Colonic mucosa (tissue), 4 donors: Measurements from ENCODE around the gene HOXA10. TPM values are rescaled to one million over a fixed set of nuclear protein-coding genes. Genes with fewer than 3 reads are reported as not detected.
A peak's percentile ranks its signal among the peaks of the same experiment; 100 is the strongest.

Experiments
- DNase-seq: peaks from one replicate; pipeline ENCODE4 v3.0.0-alpha.2; 2020
- H3K27ac ChIP-seq: fragments of 200-600 bp; one replicate; pipeline ENCODE4 v1.8.0; 2021
- H3K27me3 ChIP-seq: fragments of 200-600 bp; one replicate; pipeline ENCODE4 v1.8.0; 2021
- H3K36me3 ChIP-seq: fragments of 200-600 bp; one replicate; pipeline ENCODE4 v1.8.0; 2021
- H3K4me1 ChIP-seq: fragments of 200-600 bp; one replicate; pipeline ENCODE4 v1.8.0; 2021; ENCODE audit warnings: mild to moderate bottlenecking
- H3K4me3 ChIP-seq: fragments of 200-600 bp; one replicate; pipeline ENCODE4 v1.8.0; 2021
- H3K9ac ChIP-seq, 2 donors: one replicate each; pipeline ENCODE4 v1.7.0; 2013; ENCODE audit warnings: control low read depth in 2 of 2, low read depth in 2 of 2, low read length in 2 of 2
- H3K9me3 ChIP-seq: fragments of 200-600 bp; one replicate; pipeline ENCODE4 v1.8.0; 2021
- CTCF ChIP-seq: fragments of 200-600 bp; IDR thresholded peaks from one replicate; pipeline ENCODE4 v1.8.0; 2022; ENCODE audit warnings: antibody characterized with exemption, mild to moderate bottlenecking
- intact Hi-C: fragments of 100-400 bp; cut with DNase I; formaldehyde crosslinking; loops from one replicate; pipeline ENCODE4 v1.14.1; 2022
- total RNA-seq, 2 donors: library from RNA; stranded (reverse); fragmentation: NEBNext Ultra II Directional in 1 of 2; extraction: Animal tissue kit (Norgen Biotek cat#: 25700) in 1 of 2; gene quantifications; one replicate each; pipeline ENCODE4 v1.2.1, GENCODE V29; 2021
- donor health status: healthy.
- donor health status: DM: no; HTN: no; CAD: no.
- donor health status: DM: no; HTN: no; CAD: no.

HOXA10 gene
- total RNA-seq, 2 donors from 2014 or later = 25.4 to 26.0 TPM

DNA sequence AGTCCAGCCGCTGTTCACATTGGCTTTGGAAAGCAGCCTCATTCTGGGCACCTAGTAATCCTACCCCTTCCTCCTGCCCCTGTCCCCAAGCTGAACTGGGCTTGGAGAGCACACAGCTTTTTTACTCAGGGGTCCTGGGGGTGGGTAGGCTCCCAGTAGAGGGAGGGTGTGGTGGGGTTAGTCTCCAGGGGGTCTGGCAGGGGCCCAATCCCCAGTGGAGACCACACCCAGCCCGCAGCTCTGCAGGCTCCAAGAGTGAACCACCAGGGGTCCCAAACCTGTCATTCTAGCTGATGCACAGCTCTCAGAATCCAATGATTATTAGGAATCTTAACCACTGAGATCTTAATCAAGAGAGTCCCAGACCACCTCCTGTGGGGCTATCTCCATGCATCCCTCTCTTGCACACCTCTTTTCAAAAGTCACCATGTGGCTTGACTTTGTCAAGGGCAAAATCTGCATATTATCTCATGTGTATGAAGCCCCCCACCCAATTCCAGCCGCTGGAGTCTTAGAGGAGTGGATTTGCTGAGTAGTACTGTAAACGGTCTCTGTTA, 8.2 kb upstream of the HOXA10 start:
- TF ChIP-seq CTCF = no peak
- Histone ChIP-seq H3K9me3 (no peaks in the 10 kb centered on the region), H3K27me3 (peaks cover 5% of the 10 kb centered on the region), H3K27ac (peak overlapping the region; percentile 94), H3K36me3 (no peaks in the 10 kb centered on the region), H3K4me3 (peak overlapping the region; percentile 50), H3K9ac (peak overlapping the region; percentile 54 to 89), H3K4me1 (peaks cover 20% of the 10 kb centered on the region)
- intact Hi-C loops = no loop called here
- DNase-seq = no peak

- no peak for DNase-seq
- no peak overlapping the region for H3K4me3 ChIP-seq
- H3K9me3 ChIP-seq = no peaks in the 10 kb centered on the region
- H3K27ac ChIP-seq = peak overlapping the region; percentile 94
- no peaks in the 10 kb centered on the region for H3K36me3 ChIP-seq
- peak overlapping the region; percentile 54 to 89 for H3K9ac ChIP-seq
- peaks cover 20% of the 10 kb centered on the region for H3K4me1 ChIP-seq
- TF ChIP-seq CTCF = no peak
- peaks cover 5% of the 10 kb centered on the region for H3K27me3 ChIP-seq
- intact Hi-C loops = no loop called here
Observed at GRCh38 chr7:27181795-27182275, 7.7 kb upstream of the HOXA10 start.

DNA sequence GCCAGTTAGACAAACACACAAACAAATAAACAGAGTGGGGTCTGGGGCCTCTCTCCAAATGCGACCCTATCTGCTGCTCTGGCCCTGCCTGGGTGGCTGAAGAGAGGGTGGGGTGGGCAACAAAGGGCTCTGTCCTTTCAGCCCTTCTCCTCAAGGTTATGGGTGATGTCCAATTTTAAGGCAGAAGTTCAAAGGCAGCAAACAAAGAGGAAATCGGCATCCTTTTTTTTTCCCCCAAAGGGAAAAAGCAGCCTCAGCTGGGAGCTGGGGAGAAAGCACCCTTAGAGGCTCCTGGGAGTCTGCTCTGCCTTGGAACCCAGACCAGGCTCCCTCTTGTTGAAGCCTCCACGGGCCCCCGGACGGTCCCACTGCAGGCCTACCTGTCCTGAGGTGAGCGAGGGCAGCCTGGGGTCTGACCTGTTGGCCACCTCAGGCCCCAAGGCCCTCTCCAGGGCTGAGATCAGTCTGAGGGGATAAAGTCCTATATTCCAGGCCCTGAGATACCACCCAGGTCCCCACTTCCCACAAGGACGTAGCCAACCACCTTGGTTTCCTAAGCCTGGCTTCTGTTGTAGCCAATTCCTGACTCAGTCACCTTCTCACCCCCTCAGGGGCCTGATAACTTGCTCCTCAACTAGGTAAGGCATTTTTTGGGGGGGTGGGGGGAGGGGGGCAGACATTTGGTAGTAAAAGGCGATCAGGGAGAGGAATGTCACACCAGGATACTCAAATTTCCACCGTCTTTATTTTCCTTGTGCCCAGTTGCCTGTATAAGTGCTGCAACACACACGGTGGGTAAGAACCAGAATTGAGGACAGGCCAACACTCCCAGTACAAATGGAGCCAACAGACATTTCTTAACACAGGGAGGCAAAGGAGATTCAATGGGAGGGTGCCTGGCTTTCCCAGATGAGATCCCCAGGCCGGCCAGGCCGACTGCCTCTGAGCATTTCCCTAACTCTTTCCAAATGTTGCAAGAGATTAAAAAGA, 6.6 kb upstream of the HOXA10 start:
- TF ChIP-seq CTCF = no peak
- H3K27me3 ChIP-seq = peaks cover 5% of the 10 kb centered on the region

DNA sequence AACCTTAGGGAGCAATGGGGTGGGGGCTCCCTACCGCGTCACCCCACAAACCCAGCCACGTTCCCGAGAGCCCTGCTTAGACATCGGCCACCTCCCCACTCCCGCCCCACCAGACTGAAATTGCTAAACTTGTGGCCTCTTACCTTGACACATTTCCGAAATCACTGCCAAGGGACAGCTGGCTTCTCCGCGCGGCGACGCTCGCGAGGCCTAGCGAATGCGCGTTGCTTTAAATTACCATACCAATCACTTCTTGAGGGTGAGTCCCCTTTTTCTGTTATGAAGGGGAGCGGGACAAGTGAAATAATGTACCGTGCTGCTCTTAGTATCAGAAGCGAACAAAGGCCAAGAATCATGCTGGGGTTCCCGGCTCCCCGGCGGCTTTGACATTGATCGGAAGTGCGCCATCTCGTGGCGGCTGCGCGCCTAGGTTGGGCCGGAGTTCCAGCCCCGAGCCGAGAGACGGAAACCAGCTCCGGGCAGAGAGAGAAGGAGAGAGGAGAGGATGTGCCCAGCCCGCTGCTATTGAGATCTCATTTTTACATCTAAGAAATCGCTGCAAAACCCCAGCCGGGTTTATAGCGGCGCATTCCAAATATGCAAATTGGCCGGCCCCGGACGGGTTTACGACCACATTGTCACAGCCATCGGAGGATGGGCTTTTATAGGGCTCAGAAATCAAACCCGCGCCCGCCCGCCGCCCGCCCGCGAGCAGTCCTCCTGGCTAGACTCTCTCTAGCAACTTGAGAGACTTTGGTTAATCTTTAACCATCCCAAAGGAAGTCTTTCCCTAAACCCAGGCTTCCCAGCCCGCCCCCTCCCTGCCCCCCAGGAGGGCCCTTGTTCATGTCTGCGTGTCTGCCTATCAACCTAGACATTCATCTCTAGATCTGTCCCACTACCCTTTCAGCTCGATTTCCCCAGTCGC, 5.6 kb upstream of the HOXA10 start:
- H3K4me1 ChIP-seq = peaks cover 20% of the 10 kb centered on the region
- H3K27ac ChIP-seq = peak overlapping the region; percentile 94
- H3K36me3 ChIP-seq = no peaks in the 10 kb centered on the region
- DNase-seq = peak; percentile 90
- peak overlapping the region; percentile 28 for H3K4me3 ChIP-seq
- TF ChIP-seq CTCF = peak; percentile 93
- H3K27me3 ChIP-seq = no peaks in the 10 kb centered on the region
- no peaks in the 10 kb centered on the region for H3K9me3 ChIP-seq
- H3K9ac ChIP-seq = peak overlapping the region; percentile 63 to 98
- intact Hi-C loops = no loop called here

More for the DNA sequence above, 6.6 kb upstream of the HOXA10 start:
- Histone ChIP-seq H3K36me3 (no peaks in the 10 kb centered on the region), H3K9ac (peak overlapping the region; percentile 46 to 98), H3K9me3 (no peaks in the 10 kb centered on the region), H3K4me1 (peaks cover 20% of the 10 kb centered on the region), H3K27ac (peak overlapping the region; percentile 94), H3K4me3 (no peak overlapping the region)
- intact Hi-C loops = no loop called here
- DNase-seq = no peak

DNA sequence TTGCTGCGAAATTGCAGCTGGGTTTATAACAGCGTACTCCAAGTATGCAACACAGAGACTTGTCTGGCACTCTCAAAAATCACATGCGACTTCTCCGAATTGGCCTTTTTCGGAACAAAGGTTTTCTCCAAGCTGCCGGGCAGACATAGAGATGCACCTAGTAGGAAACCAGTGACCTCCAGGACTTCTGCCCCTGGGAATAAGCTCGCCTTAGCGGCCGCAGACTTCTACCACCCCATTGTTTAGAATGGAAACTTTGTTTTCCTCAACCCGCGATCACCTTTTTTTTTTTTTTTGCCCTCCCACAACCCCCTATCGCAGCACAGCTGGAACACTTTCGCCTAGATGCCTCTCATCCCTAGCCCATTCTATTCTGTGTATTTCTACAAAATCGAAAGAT, 4.9 kb upstream of the HOXA10 start:
- peaks cover 20% of the 10 kb centered on the region for H3K4me1 ChIP-seq
- intact Hi-C loops = no loop called here
- H3K9ac ChIP-seq = peak overlapping the region; percentile 63 to 98
- peak overlapping the region; percentile 94 for H3K27ac ChIP-seq
- H3K4me3 ChIP-seq = peak overlapping the region; percentile 28
- H3K9me3 ChIP-seq = no peaks in the 10 kb centered on the region
- H3K27me3 ChIP-seq = peaks cover 3% of the 10 kb centered on the region
- H3K36me3 ChIP-seq = no peaks in the 10 kb centered on the region
- TF ChIP-seq CTCF = no peak
- no peak for DNase-seq
